ENCODE measurements around the gene SSBP3. TPM values are rescaled to one million over a fixed set of nuclear protein-coding genes. Genes with fewer than 3 reads are reported as not detected.

Gene SSBP3
- total and polyA plus RNA-seq, 2 experiments from 2014 or later = 47.4 to 68.6 TPM

DNA sequence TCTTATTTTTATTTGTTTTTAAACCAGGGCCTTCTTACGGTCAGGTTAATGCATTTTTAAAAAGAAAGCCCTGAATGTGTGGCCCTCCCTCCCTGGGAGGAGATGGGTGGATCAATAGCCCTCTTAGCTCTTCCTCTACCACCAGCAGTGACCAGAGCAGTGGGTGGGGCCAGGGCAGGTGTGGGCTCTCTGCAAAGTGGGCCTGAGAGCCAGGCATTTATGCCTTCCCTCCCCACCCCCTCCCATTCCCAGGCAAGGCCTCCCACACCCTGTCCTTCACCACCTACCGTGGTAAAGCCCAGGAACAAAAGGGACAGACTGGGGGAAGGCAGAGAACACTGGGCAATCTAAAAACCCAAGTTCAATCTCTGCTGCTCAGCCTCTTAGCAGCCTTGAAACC lies 63.9 kb downstream of the SSBP3 start:
- Histone ChIP-seq H2AFZ (no peak overlapping the region), H3K9me2 (ENCODE audit: insufficient read depth) (no peaks in the 10 kb centered on the region), H3K4me3 (peak overlapping the region; percentile 25; the same call in 1 of the 2 replicates), H3F3A (replicated peaks; ENCODE audit: low read depth) (no peaks in the 10 kb centered on the region), H3K4me1 (ENCODE audit: insufficient read depth) (peaks cover 69% of the 10 kb centered on the region), H4K20me1 (replicated peaks; ENCODE audit: insufficient read depth) (peaks cover 31% of the 10 kb centered on the region), H3K36me3 (ENCODE audit: insufficient read depth) (no peaks in the 10 kb centered on the region), H3K79me2 (replicated peaks; ENCODE audit: insufficient read depth) (peaks cover 100% of the 10 kb centered on the region), H3K27me3 (ENCODE audit: insufficient read depth) (no peaks in the 10 kb centered on the region), H3K27ac (ENCODE audit: low read depth) (peak overlapping the region; percentile 80), H3K4me2 (peak overlapping the region; percentile 58)
- no peak for DNase-seq (ENCODE audit: low spot score)
- peaks cover 71% of the 10 kb centered on the region for H3K4me1 Mint-ChIP-seq
- no peaks in the 10 kb centered on the region for H3K9me3 Mint-ChIP-seq
- no peak for TF ChIP-seq EZH2phosphoT487 (IDR thresholded peaks at IDR 0.05; ENCODE audit: unreplicated experiment)
- TF ChIP-seq, protein P1, sequence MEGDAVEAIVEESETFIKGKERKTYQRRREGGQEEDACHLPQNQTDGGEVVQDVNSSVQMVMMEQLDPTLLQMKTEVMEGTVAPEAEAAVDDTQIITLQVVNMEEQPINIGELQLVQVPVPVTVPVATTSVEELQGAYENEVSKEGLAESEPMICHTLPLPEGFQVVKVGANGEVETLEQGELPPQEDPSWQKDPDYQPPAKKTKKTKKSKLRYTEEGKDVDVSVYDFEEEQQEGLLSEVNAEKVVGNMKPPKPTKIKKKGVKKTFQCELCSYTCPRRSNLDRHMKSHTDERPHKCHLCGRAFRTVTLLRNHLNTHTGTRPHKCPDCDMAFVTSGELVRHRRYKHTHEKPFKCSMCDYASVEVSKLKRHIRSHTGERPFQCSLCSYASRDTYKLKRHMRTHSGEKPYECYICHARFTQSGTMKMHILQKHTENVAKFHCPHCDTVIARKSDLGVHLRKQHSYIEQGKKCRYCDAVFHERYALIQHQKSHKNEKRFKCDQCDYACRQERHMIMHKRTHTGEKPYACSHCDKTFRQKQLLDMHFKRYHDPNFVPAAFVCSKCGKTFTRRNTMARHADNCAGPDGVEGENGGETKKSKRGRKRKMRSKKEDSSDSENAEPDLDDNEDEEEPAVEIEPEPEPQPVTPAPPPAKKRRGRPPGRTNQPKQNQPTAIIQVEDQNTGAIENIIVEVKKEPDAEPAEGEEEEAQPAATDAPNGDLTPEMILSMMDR (conservative IDR thresholded peaks at IDR 0.05; ENCODE audit: low read depth in 2 of 2) = no peak
- TF ChIP-seq, protein P2, sequence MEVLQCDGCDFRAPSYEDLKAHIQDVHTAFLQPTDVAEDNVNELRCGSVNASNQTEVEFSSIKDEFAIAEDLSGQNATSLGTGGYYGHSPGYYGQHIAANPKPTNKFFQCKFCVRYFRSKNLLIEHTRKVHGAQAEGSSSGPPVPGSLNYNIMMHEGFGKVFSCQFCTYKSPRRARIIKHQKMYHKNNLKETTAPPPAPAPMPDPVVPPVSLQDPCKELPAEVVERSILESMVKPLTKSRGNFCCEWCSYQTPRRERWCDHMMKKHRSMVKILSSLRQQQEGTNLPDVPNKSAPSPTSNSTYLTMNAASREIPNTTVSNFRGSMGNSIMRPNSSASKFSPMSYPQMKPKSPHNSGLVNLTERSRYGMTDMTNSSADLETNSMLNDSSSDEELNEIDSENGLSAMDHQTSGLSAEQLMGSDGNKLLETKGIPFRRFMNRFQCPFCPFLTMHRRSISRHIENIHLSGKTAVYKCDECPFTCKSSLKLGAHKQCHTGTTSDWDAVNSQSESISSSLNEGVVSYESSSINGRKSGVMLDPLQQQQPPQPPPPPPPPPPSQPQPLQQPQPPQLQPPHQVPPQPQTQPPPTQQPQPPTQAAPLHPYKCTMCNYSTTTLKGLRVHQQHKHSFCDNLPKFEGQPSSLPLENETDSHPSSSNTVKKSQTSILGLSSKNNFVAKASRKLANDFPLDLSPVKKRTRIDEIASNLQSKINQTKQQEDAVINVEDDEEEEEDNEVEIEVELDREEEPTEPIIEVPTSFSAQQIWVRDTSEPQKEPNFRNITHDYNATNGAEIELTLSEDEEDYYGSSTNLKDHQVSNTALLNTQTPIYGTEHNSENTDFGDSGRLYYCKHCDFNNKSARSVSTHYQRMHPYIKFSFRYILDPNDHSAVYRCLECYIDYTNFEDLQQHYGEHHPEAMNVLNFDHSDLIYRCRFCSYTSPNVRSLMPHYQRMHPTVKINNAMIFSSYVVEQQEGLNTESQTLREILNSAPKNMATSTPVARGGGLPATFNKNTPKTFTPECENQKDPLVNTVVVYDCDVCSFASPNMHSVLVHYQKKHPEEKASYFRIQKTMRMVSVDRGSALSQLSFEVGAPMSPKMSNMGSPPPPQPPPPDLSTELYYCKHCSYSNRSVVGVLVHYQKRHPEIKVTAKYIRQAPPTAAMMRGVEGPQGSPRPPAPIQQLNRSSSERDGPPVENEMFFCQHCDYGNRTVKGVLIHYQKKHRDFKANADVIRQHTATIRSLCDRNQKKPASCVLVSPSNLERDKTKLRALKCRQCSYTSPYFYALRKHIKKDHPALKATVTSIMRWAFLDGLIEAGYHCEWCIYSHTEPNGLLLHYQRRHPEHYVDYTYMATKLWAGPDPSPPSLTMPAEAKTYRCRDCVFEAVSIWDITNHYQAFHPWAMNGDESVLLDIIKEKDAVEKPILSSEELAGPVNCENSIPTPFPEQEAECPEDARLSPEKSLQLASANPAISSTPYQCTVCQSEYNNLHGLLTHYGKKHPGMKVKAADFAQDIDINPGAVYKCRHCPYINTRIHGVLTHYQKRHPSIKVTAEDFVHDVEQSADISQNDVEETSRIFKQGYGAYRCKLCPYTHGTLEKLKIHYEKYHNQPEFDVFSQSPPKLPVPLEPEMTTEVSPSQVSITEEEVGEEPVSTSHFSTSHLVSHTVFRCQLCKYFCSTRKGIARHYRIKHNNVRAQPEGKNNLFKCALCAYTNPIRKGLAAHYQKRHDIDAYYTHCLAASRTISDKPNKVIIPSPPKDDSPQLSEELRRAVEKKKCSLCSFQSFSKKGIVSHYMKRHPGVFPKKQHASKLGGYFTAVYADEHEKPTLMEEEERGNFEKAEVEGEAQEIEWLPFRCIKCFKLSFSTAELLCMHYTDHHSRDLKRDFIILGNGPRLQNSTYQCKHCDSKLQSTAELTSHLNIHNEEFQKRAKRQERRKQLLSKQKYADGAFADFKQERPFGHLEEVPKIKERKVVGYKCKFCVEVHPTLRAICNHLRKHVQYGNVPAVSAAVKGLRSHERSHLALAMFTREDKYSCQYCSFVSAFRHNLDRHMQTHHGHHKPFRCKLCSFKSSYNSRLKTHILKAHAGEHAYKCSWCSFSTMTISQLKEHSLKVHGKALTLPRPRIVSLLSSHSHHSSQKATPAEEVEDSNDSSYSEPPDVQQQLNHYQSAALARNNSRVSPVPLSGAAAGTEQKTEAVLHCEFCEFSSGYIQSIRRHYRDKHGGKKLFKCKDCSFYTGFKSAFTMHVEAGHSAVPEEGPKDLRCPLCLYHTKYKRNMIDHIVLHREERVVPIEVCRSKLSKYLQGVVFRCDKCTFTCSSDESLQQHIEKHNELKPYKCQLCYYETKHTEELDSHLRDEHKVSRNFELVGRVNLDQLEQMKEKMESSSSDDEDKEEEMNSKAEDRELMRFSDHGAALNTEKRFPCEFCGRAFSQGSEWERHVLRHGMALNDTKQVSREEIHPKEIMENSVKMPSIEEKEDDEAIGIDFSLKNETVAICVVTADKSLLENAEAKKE (CRISPR knock-in tag; IDR thresholded peaks at IDR 0.05) = no peak
- TF ChIP-seq, protein P3, sequence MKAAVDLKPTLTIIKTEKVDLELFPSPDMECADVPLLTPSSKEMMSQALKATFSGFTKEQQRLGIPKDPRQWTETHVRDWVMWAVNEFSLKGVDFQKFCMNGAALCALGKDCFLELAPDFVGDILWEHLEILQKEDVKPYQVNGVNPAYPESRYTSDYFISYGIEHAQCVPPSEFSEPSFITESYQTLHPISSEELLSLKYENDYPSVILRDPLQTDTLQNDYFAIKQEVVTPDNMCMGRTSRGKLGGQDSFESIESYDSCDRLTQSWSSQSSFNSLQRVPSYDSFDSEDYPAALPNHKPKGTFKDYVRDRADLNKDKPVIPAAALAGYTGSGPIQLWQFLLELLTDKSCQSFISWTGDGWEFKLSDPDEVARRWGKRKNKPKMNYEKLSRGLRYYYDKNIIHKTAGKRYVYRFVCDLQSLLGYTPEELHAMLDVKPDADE (IDR thresholded peaks at IDR 0.05) = no peak
- TF ChIP-seq, protein P4, sequence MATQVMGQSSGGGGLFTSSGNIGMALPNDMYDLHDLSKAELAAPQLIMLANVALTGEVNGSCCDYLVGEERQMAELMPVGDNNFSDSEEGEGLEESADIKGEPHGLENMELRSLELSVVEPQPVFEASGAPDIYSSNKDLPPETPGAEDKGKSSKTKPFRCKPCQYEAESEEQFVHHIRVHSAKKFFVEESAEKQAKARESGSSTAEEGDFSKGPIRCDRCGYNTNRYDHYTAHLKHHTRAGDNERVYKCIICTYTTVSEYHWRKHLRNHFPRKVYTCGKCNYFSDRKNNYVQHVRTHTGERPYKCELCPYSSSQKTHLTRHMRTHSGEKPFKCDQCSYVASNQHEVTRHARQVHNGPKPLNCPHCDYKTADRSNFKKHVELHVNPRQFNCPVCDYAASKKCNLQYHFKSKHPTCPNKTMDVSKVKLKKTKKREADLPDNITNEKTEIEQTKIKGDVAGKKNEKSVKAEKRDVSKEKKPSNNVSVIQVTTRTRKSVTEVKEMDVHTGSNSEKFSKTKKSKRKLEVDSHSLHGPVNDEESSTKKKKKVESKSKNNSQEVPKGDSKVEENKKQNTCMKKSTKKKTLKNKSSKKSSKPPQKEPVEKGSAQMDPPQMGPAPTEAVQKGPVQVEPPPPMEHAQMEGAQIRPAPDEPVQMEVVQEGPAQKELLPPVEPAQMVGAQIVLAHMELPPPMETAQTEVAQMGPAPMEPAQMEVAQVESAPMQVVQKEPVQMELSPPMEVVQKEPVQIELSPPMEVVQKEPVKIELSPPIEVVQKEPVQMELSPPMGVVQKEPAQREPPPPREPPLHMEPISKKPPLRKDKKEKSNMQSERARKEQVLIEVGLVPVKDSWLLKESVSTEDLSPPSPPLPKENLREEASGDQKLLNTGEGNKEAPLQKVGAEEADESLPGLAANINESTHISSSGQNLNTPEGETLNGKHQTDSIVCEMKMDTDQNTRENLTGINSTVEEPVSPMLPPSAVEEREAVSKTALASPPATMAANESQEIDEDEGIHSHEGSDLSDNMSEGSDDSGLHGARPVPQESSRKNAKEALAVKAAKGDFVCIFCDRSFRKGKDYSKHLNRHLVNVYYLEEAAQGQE (IDR thresholded peaks at IDR 0.05; ENCODE audit: unreplicated experiment) = no peak
- ATAC-seq = peak; percentile 80
- peak overlapping the region; percentile 37; the same call in 1 of the 3 replicates for H3K4me3 Mint-ChIP-seq
- H3K27ac Mint-ChIP-seq = peak overlapping the region; percentile 93
- H3K27me3 Mint-ChIP-seq (ENCODE audit: insufficient read depth, low read depth, poor library complexity) = peaks cover 19% of the 10 kb centered on the region
- H3K36me3 Mint-ChIP-seq (ENCODE audit: low read depth) = peaks cover 7% of the 10 kb centered on the region; the same call in 2 of the 3 replicates
